OCI-LY1 (cell line): Measurements from ENCODE around the gene ADGRV1.

Experiments
- H2AFZ ChIP-seq: fragments of 200-600 bp; sonication (generic), shearing (Covaris generic); 2 replicates; pipeline ENCODE4 v1.6.0; 2014; ENCODE audit warnings: antibody characterized with exemption, mild to moderate bottlenecking, low read length
- H3F3A ChIP-seq: fragments of 200-600 bp; sonication (generic), shearing (Covaris generic); 2 replicates; pipeline ENCODE4 v1.6.0; 2014; ENCODE audit warnings: mild to moderate bottlenecking, antibody characterized with exemption, low read length, moderate library complexity; ENCODE audit not compliant: insufficient read depth
- H3K27ac ChIP-seq: fragments of 200-600 bp; sonication (generic); 2 replicates; pipeline ENCODE4 v1.5.1; 2014; ENCODE audit warnings: low read length, mixed run types, mild to moderate bottlenecking, low read depth; ENCODE audit not compliant: poor library complexity, severe bottlenecking
- H3K27me3 ChIP-seq: fragments of 200-600 bp; sonication (generic); 2 replicates; pipeline ENCODE4 v1.6.0; 2014; ENCODE audit warnings: antibody characterized with exemption, mild to moderate bottlenecking, low read length, moderate library complexity; ENCODE audit not compliant: insufficient read depth
- H3K36me3 ChIP-seq: fragments of 200-600 bp; sonication (generic); 2 replicates; pipeline ENCODE4 v1.6.1; 2014; ENCODE audit warnings: mild to moderate bottlenecking, antibody characterized with exemption, low read length, moderate library complexity, mixed read lengths; ENCODE audit not compliant: insufficient read depth
- H3K4me1 ChIP-seq: fragments of 200-600 bp; sonication (generic); 2 replicates; pipeline ENCODE4 v1.5.1; 2014; ENCODE audit warnings: mild to moderate bottlenecking, low read length, moderate library complexity; ENCODE audit not compliant: insufficient read depth, severe bottlenecking
- H3K4me2 ChIP-seq: fragments of 200-600 bp; sonication (generic), shearing (Covaris generic); 2 replicates; pipeline ENCODE4 v1.6.1; 2014; ENCODE audit warnings: low read length
- H3K4me3 ChIP-seq: fragments of 200-600 bp; sonication (generic); 2 replicates; pipeline ENCODE4 v1.5.1; 2014; ENCODE audit warnings: low read length, low read depth, mild to moderate bottlenecking, mixed read lengths; ENCODE audit not compliant: poor library complexity, severe bottlenecking
- H3K79me2 ChIP-seq: fragments of 200-600 bp; shearing (Covaris generic); 2 replicates; pipeline ENCODE4 v1.6.1; 2016; ENCODE audit warnings: mixed run types, low read length, mixed read lengths; ENCODE audit not compliant: insufficient read depth
- H3K9ac ChIP-seq: fragments of 200-600 bp; sonication (generic), shearing (Covaris generic); 2 replicates; pipeline ENCODE4 v1.6.1; 2014; ENCODE audit warnings: mild to moderate bottlenecking, low read length, mixed read lengths
- H3K9me2 ChIP-seq: fragments of 200-600 bp; sonication (generic), shearing (Covaris generic); 2 replicates; pipeline ENCODE4 v1.6.1; 2014; ENCODE audit warnings: low read depth, mild to moderate bottlenecking, low read length, mixed read lengths
- H3K9me3 ChIP-seq: fragments of 200-600 bp; shearing (Covaris generic); 2 replicates; pipeline ENCODE4 v1.6.1; 2014; ENCODE audit warnings: low read length, mixed read lengths
- H4K20me1 ChIP-seq: fragments of 200-600 bp; sonication (generic), shearing (Covaris generic); 2 replicates; pipeline ENCODE4 v1.6.0; 2016; ENCODE audit warnings: mild to moderate bottlenecking, low read length; ENCODE audit not compliant: insufficient read depth
- CTCF ChIP-seq: fragments of 200-600 bp; sonication (generic), shearing (Covaris generic); IDR thresholded peaks from 2 replicates; pipeline ENCODE4 v1.5.1; 2017; ENCODE audit warnings: mild to moderate bottlenecking, antibody characterized with exemption, low read length, moderate library complexity, mixed read lengths
- EZH2 ChIP-seq: fragments of 200-600 bp; sonication (generic), shearing (Covaris generic); IDR thresholded peaks from 2 replicates; pipeline ENCODE4 v1.8.0; 2017; ENCODE audit warnings: borderline replicate concordance, mixed run types, mild to moderate bottlenecking, antibody characterized with exemption, low read length, moderate library complexity, mixed read lengths

Gene ADGRV1

GRCh38 chr5:90882448-90882847 lies 323.9 kb downstream of the ADGRV1 start:
- Histone ChIP-seq H3K36me3 (no peaks in the 10 kb centered on the region), H3K27me3 (no peaks in the 10 kb centered on the region), H3F3A (no peaks in the 10 kb centered on the region), H3K79me2 (no peaks in the 10 kb centered on the region), H3K4me3 (no peak overlapping the region), H3K4me2 (no peak overlapping the region), H3K9me3 (no peaks in the 10 kb centered on the region), H3K9me2 (no peaks in the 10 kb centered on the region), H3K27ac (no peak overlapping the region), H3K4me1 (no peaks in the 10 kb centered on the region), H4K20me1 (no peaks in the 10 kb centered on the region), H2AFZ (no peak overlapping the region), H3K9ac (no peak overlapping the region)
- TF ChIP-seq EZH2 (no peak), CTCF (no peak)

GRCh38 chr5:90885180-90885868 lies 326.7 kb downstream of the ADGRV1 start:
- H3K4me1 ChIP-seq = no peaks in the 10 kb centered on the region
- no peak overlapping the region for H2AFZ ChIP-seq
- H3K27ac ChIP-seq = no peak overlapping the region
- H3K4me3 ChIP-seq = no peak overlapping the region
- H3K9me2 ChIP-seq = no peaks in the 10 kb centered on the region
- no peaks in the 10 kb centered on the region for H3K27me3 ChIP-seq
- H4K20me1 ChIP-seq = no peaks in the 10 kb centered on the region
- no peaks in the 10 kb centered on the region for H3K9me3 ChIP-seq
- no peak overlapping the region for H3K9ac ChIP-seq
- no peak for TF ChIP-seq CTCF
- TF ChIP-seq EZH2 = no peak
- H3K4me2 ChIP-seq = no peak overlapping the region
- no peaks in the 10 kb centered on the region for H3K79me2 ChIP-seq
- H3K36me3 ChIP-seq = no peaks in the 10 kb centered on the region
- no peaks in the 10 kb centered on the region for H3F3A ChIP-seq

- no peak overlapping the region for H2AFZ ChIP-seq
- no peaks in the 10 kb centered on the region for H3K9me2 ChIP-seq
- no peaks in the 10 kb centered on the region for H3K4me1 ChIP-seq
- H4K20me1 ChIP-seq = no peaks in the 10 kb centered on the region
- no peak overlapping the region for H3K4me2 ChIP-seq
- H3K27me3 ChIP-seq = no peaks in the 10 kb centered on the region
- H3F3A ChIP-seq = no peaks in the 10 kb centered on the region
- no peaks in the 10 kb centered on the region for H3K36me3 ChIP-seq
- TF ChIP-seq EZH2 (no peak), CTCF (no peak)
- H3K9me3 ChIP-seq = no peaks in the 10 kb centered on the region
- H3K79me2 ChIP-seq = no peaks in the 10 kb centered on the region
- no peak overlapping the region for H3K27ac ChIP-seq
- H3K9ac ChIP-seq = no peak overlapping the region
- H3K4me3 ChIP-seq = no peak overlapping the region
Observed at GRCh38 chr5:90886381-90886780, 327.8 kb downstream of the ADGRV1 start.
